GM19240 (cell line): ENCODE measurements around the gene CNTD1.
"Not testable (repeated sequence)": the region's sequence is repeated elsewhere in the genome, so short reads cannot be mapped to it uniquely, and the experiment has no call there.

Source experiments
- DNase-seq: peaks from one replicate; pipeline ENCODE4 v3.0.0; 2011; ENCODE audit warnings: low spot score; ENCODE audit not compliant: insufficient read length

Gene CNTD1

GRCh38 chr17:42844761-42845555 lies 46.3 kb downstream of the CNTD1 start:
- no peak for DNase-seq

- DNase-seq: no peak
These were observed 46.9 kb downstream of the CNTD1 start for GRCh38 chr17:42845556-42845917.

- DNase-seq: no peak
These were observed 47.4 kb downstream of the CNTD1 start for GRCh38 chr17:42845918-42846593.

GRCh38 chr17:42846594-42847280 lies 48.1 kb downstream of the CNTD1 start:
- no peak for DNase-seq

GRCh38 chr17:42848093-42848492 lies 49.4 kb downstream of the CNTD1 start:
- no peak for DNase-seq

- DNase-seq: no peak
These were observed 50.4 kb downstream of the CNTD1 start for GRCh38 chr17:42849031-42849430.

GRCh38 chr17:42849451-42850181 lies 51.0 kb downstream of the CNTD1 start:
- no peak for DNase-seq

GRCh38 chr17:42850954-42851353 lies 52.3 kb downstream of the CNTD1 start, which contains the start of gene AOC3:
TSS of gene AOC3 (plus strand) at chr17:42851199. CDS start at chr17:42851344, 145 bp downstream.
- no peak for DNase-seq

GRCh38 chr17:42851371-42852240 lies 52.9 kb downstream of the CNTD1 start:
- DNase-seq: not testable (repeated sequence)

GRCh38 chr17:42852351-42852750 lies 53.7 kb downstream of the CNTD1 start:
- no peak for DNase-seq

GRCh38 chr17:42853004-42853403 lies 54.3 kb downstream of the CNTD1 start:
- DNase-seq: no peak

- no peak for DNase-seq
These were observed 54.9 kb downstream of the CNTD1 start for GRCh38 chr17:42853597-42853967.

- DNase-seq: no peak
These were observed 55.5 kb downstream of the CNTD1 start for GRCh38 chr17:42853968-42854790.

- no peak for DNase-seq
These were observed 56.5 kb downstream of the CNTD1 start for GRCh38 chr17:42855048-42855596.

GRCh38 chr17:42856093-42856492 lies 57.4 kb downstream of the CNTD1 start:
- not testable (repeated sequence) for DNase-seq

GRCh38 chr17:42856516-42856915 lies 57.9 kb downstream of the CNTD1 start:
- DNase-seq: not testable (repeated sequence)

GRCh38 chr17:42857389-42857788 lies 58.7 kb downstream of the CNTD1 start:
- DNase-seq: no peak
